NK-92 treated with Interleukin-12 subunit alpha and Interleukin-12 subunit beta, amount 100 ng/mL, for 24 hours (cell line): ENCODE results near the gene RBM38.
"Not testable (repeated sequence)": the region's sequence is repeated elsewhere in the genome, so short reads cannot be mapped to it uniquely, and the experiment has no call there.

ENCODE experiments used
- DNase-seq: peaks from one replicate; lab custom pipeline; 2025; lab: John Stamatoyannopoulos, UW

The RBM38 gene

DNA sequence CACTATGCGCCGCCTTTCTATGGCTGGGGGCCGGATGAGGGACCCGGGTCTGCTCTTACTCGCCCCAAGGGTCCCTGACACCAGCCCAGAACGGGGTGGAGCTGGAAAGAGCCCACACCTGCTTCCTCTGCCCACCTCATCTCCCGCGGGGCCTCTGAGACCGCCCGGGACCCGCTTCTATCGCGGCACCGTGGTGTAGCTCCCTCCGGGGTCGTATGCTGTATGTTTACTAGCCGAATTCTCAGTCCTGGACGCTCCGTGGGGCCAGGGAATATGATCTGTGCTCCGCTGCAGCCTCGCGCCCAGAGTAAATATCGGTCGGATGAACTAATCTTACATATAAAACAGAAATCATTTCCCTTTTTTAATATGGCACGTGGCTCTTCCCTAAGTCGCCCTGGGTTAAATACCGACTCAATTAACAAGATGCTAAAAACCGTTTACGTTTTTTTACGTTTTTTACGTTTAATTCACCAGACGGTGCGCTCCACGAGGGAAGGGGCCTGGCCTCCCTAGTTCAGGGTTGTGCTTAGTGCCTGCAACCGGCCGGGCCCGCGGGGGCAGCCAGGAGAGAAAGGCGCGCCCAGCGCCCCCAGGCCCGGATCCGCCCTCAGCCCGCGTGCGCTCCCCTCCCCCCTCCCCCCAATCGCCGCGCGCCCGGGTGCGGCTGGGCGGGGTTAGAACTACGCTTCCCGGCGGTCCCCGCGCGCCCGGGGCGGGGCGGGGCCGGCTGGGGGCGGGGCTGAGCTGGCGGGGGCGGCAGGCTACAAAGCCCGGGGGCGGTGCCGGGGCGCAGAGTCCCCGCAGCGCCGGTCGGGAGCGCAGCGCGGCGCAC is at the start of gene RBM38:
RBM38 (plus strand) TSS at position 793 of the 835 bp plus-strand sequence. CDS start 186 bp downstream, outside the sequence.
- peak; percentile 77 for DNase-seq

- no peak for DNase-seq
Measured at GRCh38 chr20:57341663-57342062, 49.5 kb upstream of the RBM38 start.

GRCh38 chr20:57342829-57343228 is 48.4 kb upstream of the RBM38 start:
- DNase-seq, result no peak

DNA sequence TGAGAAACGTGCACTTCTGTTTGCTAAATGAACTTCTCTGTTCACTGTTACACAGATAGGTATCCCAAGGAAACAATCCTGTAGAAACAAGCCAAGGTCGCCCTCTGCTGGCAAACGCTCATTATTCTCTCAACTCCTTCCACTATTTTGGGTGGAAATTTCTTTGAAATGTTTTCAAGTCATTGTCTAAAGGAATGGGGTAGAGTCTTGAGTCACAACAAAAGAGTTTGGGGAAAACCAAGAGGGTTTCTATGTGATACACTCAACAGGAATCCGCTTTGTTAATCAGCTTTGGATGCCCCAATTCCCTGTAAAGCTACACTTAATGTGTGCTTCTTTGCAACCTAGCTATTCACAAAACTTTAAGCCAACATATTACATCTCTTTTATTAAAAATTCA is 44.7 kb upstream of the RBM38 start:
- peak; percentile 43 for DNase-seq

- no peak for DNase-seq
Measured at GRCh38 chr20:57347393-57347792, 43.8 kb upstream of the RBM38 start.

DNA sequence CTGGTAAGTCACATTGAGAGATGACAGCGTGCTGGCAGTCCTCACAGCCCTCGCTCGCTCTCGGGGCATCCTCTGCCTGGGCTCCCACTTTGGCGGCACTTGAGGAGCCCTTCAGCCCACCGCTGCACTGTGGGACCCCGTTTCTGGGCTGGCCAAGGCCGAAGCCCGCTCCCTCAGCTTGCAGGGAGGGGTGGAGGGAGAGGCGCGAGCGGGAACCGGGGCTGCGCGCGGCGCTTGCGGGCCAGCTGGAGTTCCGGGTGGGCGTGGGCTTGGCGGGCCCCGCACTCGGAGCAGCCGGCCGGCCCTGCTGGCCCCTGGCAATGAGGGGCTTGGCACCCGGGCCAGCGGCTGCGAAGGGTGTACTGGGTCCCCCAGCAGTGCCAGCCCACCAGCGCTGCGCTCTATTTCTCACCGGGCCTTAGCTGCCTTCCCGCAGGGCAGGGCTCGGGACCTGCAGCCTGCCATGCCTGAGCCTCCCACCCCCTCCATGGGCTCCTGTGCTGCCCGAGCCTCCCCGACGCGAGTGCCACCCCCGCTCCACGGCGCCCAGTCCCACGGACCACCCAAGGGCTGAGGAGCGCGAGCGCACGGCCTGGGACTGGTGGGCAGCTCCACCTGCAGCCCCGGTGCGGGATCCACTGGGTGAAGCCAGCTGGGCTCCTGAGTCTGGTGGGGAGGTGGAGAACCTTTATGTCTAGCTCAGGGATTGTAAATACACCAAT is 42.8 kb upstream of the RBM38 start:
- not testable (repeated sequence) for DNase-seq

- DNase-seq, result not testable (repeated sequence)
Measured at GRCh38 chr20:57348922-57349574, 42.1 kb upstream of the RBM38 start.

DNA sequence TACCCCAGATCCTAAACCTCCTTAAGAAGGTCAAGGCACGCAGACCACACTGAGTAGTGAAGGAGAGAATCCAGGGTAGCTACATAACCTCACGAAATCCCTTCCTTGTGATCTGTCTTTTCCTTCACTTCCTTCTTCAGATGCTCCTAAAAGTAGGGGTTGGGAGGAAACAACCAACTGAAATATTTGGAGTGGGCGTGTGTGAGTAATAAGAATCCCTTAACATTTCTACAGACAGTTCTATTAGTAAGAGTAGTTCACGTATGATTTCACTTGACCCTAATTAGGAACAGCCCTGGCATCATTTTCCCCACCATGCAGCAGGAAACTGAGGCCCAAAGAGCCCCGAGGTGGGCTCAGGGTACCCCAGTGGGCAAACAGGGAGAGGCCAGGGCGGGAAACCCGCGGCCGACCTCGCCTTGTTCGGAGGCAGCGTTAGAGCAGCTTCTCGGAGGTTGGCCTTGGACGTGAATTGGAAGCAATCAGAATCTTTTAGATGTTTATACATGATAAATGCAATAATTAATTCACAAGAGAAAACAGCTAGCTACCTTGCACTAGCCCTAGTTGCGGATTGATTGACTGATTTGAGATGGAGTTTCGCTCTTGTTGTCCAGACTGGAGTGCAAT is 41.0 kb upstream of the RBM38 start:
- DNase-seq, result no peak

DNA sequence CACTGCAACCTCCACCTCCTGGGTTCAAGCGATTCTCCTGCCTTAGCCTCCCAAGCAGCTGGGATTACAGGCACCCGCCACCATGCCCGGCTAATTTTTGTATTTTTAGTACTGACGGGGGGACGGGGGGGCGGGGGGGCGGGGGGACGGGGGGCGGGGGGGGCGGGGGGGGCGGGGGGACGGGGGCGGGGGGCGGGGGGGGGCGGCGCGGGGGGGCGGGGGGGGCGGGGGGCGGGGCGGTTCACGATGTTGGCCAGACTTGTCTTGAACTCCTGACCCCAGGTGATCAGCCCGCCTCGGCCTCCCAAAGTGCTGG is 40.5 kb upstream of the RBM38 start:
- DNase-seq, result not testable (repeated sequence)

- DNase-seq, result peak; percentile 89
Measured at GRCh38 chr20:57351042-57351783, 40.0 kb upstream of the RBM38 start, which contains the start of gene RAE1. RAE1 (plus strand) TSS chr20:57351255; CDS start chr20:57354039, 2,784 bp downstream.

GRCh38 chr20:57352305-57352704 is 38.9 kb upstream of the RBM38 start:
- DNase-seq, result no peak

- no peak for DNase-seq
Measured at GRCh38 chr20:57353351-57353750, 37.8 kb upstream of the RBM38 start.

DNA sequence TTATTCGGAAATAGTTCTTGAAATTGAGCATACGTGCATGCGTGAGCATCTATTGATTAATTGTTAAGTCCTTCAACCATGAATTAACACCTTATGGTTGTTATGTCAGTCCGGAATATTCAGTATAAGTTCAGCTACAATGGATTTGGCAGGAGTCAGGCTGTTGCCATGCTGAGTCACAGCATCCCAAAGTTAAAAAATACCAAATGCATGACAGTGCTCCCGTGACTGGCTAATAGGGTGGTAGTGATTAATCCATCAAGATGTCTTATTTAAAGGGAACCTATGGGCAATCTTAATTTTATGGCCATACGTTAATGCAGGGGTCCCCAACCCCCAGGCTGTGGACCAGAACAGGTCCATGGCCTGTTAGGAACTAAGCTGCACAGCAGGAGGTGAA is 29.7 kb upstream of the RBM38 start:
- DNase-seq, result no peak

GRCh38 chr20:57364451-57364850 is 26.7 kb upstream of the RBM38 start:
- DNase-seq, result no peak

- no peak for DNase-seq
Measured at GRCh38 chr20:57369596-57369995, 21.6 kb upstream of the RBM38 start.

GRCh38 chr20:57370316-57370715 is 20.9 kb upstream of the RBM38 start:
- DNase-seq, result no peak

- DNase-seq, result no peak
Measured at GRCh38 chr20:57371363-57371762, 19.8 kb upstream of the RBM38 start.

DNA sequence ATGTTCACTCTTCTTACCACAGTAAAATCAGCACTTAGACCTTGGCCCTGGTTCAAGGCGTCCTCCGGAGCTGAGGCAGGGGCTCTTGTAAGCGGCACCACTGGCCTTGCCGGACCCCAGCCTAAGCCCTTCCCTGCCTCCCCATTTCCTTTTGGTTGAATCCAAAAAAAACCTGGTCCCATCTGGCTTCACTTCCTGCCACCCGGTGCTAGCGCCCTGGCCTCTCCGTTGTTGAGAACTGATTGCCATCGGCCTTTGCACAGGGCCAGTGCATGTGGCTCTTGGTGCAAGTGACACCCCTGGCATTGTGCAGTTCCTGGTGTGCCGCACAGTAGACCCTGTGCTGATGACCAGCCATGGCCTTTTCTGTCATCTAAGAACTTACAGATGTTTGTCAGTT is 19.0 kb upstream of the RBM38 start:
- DNase-seq, result no peak

- DNase-seq, result no peak
Measured at GRCh38 chr20:57372581-57373350, 18.4 kb upstream of the RBM38 start.

DNA sequence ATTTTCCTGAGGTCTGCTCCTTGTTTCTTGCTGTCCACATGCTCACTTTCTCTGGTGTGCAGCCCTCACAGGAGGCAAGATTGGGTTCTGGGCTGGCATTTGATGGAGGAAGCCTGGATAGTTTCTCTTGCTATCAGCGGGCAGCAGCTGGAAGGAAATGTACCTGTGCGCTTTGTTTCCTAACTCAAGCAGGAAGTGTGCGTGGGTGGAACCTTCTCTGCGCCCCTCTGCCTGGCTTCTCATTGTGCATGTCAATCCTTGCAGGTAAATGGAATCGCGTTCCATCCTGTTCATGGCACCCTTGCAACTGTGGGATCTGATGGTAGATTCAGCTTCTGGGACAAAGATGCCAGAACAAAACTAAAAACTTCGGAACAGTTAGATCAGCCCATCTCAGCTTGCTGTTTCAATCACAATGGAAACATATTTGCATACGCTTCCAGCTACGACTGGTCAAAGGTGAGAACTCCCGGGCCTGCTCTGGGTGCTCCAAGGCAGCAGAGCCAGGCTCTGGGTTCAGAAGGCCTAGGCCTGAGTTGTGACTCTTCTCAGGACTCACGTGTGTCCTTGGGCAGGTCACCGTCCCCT is 16.8 kb upstream of the RBM38 start:
- DNase-seq, result no peak
